Trophoblast cell (in vitro differentiated cells and primary cell): Measurements from ENCODE around the gene THSD4.

Experiments
- DNase-seq, 2 donors: peaks; one replicate each; pipeline ENCODE4 v3.0.0-alpha.2; 2016
- H2AFZ ChIP-seq: 2 replicates; pipeline ENCODE4 v1.6.1; 2013; ENCODE audit warnings: low read length, moderate library complexity, mild to moderate bottlenecking; ENCODE audit not compliant: insufficient read depth, poor library complexity
- H2AK5ac ChIP-seq: 2 replicates; pipeline ENCODE4 v1.6.1; 2013; ENCODE audit warnings: mild to moderate bottlenecking, low read length
- H2BK120ac ChIP-seq: 2 replicates; pipeline ENCODE4 v1.6.1; 2013; ENCODE audit warnings: low read length, mild to moderate bottlenecking, moderate library complexity; ENCODE audit not compliant: insufficient read depth, poor library complexity
- H2BK12ac ChIP-seq: 2 replicates; pipeline ENCODE4 v1.6.1; 2013; ENCODE audit warnings: mild to moderate bottlenecking, low read length, moderate library complexity
- H2BK5ac ChIP-seq: 2 replicates; pipeline ENCODE4 v1.6.1; 2013; ENCODE audit warnings: low read length, low read depth, moderate library complexity, mild to moderate bottlenecking; ENCODE audit not compliant: poor library complexity
- H3K14ac ChIP-seq: 2 replicates; pipeline ENCODE4 v1.6.1; 2013; ENCODE audit warnings: mild to moderate bottlenecking, low read length
- H3K18ac ChIP-seq: 2 replicates; pipeline ENCODE4 v1.6.1; 2013; ENCODE audit warnings: mild to moderate bottlenecking, low read length
- H3K23ac ChIP-seq: 2 replicates; pipeline ENCODE4 v1.6.1; 2013; ENCODE audit warnings: low read length
- H3K27ac ChIP-seq: 2 replicates; pipeline ENCODE4 v1.5.1; 2013; ENCODE audit warnings: low read depth, mild to moderate bottlenecking, inconsistent platforms, low read length, moderate library complexity
- H3K27me3 ChIP-seq: 2 replicates; pipeline ENCODE4 v1.6.1; 2013; ENCODE audit warnings: inconsistent platforms, mild to moderate bottlenecking, low read length, moderate library complexity; ENCODE audit not compliant: insufficient read depth
- H3K36me3 ChIP-seq, 2 experiments: 1 replicate in 1 of 2; 2 replicates in 1 of 2; pipeline ENCODE4 v1.6.1; 2013; ENCODE audit warnings: low read length in 2 of 2, mild to moderate bottlenecking in 2 of 2, moderate library complexity in 1 of 2; ENCODE audit not compliant: insufficient read depth in 2 of 2, control insufficient read depth in 1 of 2
- H3K4ac ChIP-seq: 2 replicates; pipeline ENCODE4 v1.6.1; 2013; ENCODE audit warnings: low read depth, mild to moderate bottlenecking, low read length, moderate library complexity
- H3K4me1 ChIP-seq, 2 experiments: 1 replicate in 1 of 2; 2 replicates in 1 of 2; pipeline ENCODE4 v1.6.1; 2013; ENCODE audit warnings: low read length in 2 of 2, mild to moderate bottlenecking in 2 of 2, moderate library complexity in 1 of 2; ENCODE audit not compliant: insufficient read depth in 2 of 2, control insufficient read depth in 1 of 2
- H3K4me2 ChIP-seq: 2 replicates; pipeline ENCODE4 v1.6.1; 2013; ENCODE audit warnings: inconsistent platforms, mild to moderate bottlenecking, low read length, moderate library complexity
- H3K4me3 ChIP-seq: 2 replicates; pipeline ENCODE4 v1.5.1; 2013; ENCODE audit warnings: mild to moderate bottlenecking, low read depth, low read length, inconsistent platforms
- H3K79me1 ChIP-seq: one replicate; pipeline ENCODE4 v1.6.1; 2013; ENCODE audit warnings: low read length
- H3K79me2 ChIP-seq: 2 replicates; pipeline ENCODE4 v1.6.1; 2013; ENCODE audit warnings: low read length, mild to moderate bottlenecking; ENCODE audit not compliant: control insufficient read depth, insufficient read depth, poor library complexity
- H3K9ac ChIP-seq: 2 replicates; pipeline ENCODE4 v1.6.1; 2013; ENCODE audit warnings: mild to moderate bottlenecking, low read length
- H3K9me3 ChIP-seq: 2 replicates; pipeline ENCODE4 v1.6.1; 2013; ENCODE audit warnings: low read depth, mild to moderate bottlenecking, control low read depth, inconsistent platforms, low read length; ENCODE audit not compliant: insufficient read depth
- H4K12ac ChIP-seq: 2 replicates; pipeline ENCODE4 v1.6.1; 2013; ENCODE audit warnings: low read depth, mild to moderate bottlenecking, low read length, moderate library complexity
- H4K8ac ChIP-seq: 2 replicates; pipeline ENCODE4 v1.6.1; 2013; ENCODE audit warnings: low read depth, mild to moderate bottlenecking, low read length, moderate library complexity
- H4K91ac ChIP-seq: one replicate; pipeline ENCODE4 v1.6.1; 2013; ENCODE audit warnings: low read depth, mild to moderate bottlenecking, low read length, moderate library complexity
- WGBS: extraction: QIAGEN DNeasy Blood & Tissue Kit; methylation state at CpG from one replicate; pipeline ENCODE4 v1.1.7; 2013; ENCODE audit warnings: missing lambda C conversion rate; ENCODE audit not compliant: insufficient read length, insufficient coverage; ENCODE audit errors: extremely low coverage; 5-methylcytosine and 5-hydroxymethylcytosine counted together

Gene THSD4

GRCh38 chr15:71820127-71820526 is 704.9 kb downstream of the THSD4 start:
- Histone ChIP-seq H4K8ac (no peak overlapping the region), H3K4ac (no peak overlapping the region), H3K18ac (no peak overlapping the region), H3K4me2 (no peak overlapping the region), H2AK5ac (no peak overlapping the region), H3K36me3 (peaks cover 0 to 3% of the 10 kb centered on the region in 2 experiments), H2BK120ac (no peak overlapping the region), H3K4me1 (no peaks in the 10 kb centered on the region), H2BK5ac (no peak overlapping the region), H3K9ac (no peak overlapping the region), H3K27me3 (no peaks in the 10 kb centered on the region), H2AFZ (no peak overlapping the region), H3K4me3 (no peak overlapping the region), H3K79me1 (no peaks in the 10 kb centered on the region), H4K91ac (no peak overlapping the region), H3K14ac (no peak overlapping the region), H2BK12ac (no peak overlapping the region), H3K79me2 (no peaks in the 10 kb centered on the region), H3K23ac (no peak overlapping the region), H3K9me3 (peaks cover 2% of the 10 kb centered on the region), H3K27ac (no peak overlapping the region), H4K12ac (no peak overlapping the region)
- WGBS: no CpG with 5 or more reads among the region's 1 CpG
- DNase-seq: no peak

GRCh38 chr15:71821547-71822129 is 706.4 kb downstream of the THSD4 start:
- Histone ChIP-seq H2BK5ac (no peak overlapping the region), H3K23ac (no peak overlapping the region), H2BK12ac (no peak overlapping the region), H2BK120ac (no peak overlapping the region), H3K14ac (no peak overlapping the region), H3K36me3 (peaks cover 4 to 7% of the 10 kb centered on the region in 2 experiments), H2AK5ac (no peak overlapping the region), H3K9me3 (peaks cover 2% of the 10 kb centered on the region), H3K79me2 (no peaks in the 10 kb centered on the region), H3K79me1 (no peaks in the 10 kb centered on the region), H3K4me1 (no peaks in the 10 kb centered on the region), H4K91ac (no peak overlapping the region), H4K12ac (no peak overlapping the region), H3K9ac (no peak overlapping the region), H3K18ac (no peak overlapping the region), H3K4me3 (no peak overlapping the region), H3K4me2 (no peak overlapping the region), H2AFZ (no peak overlapping the region), H3K27me3 (no peaks in the 10 kb centered on the region), H3K27ac (no peak overlapping the region), H4K8ac (no peak overlapping the region), H3K4ac (no peak overlapping the region)
- WGBS: no CpG with 5 or more reads among the region's 5 CpGs
- DNase-seq: no peak

- no peak overlapping the region for H4K12ac ChIP-seq
- no peaks in the 10 kb centered on the region for H3K9me3 ChIP-seq
- H2BK5ac ChIP-seq: no peak overlapping the region
- no peaks in the 10 kb centered on the region for H3K79me1 ChIP-seq
- H3K4me3 ChIP-seq: no peak overlapping the region
- H2BK120ac ChIP-seq: no peak overlapping the region
- H2AK5ac ChIP-seq: no peak overlapping the region
- no peaks in the 10 kb centered on the region for H3K4me1 ChIP-seq
- DNase-seq: no peak
- H2BK12ac ChIP-seq: no peak overlapping the region
- no peaks in the 10 kb centered on the region for H3K79me2 ChIP-seq
- no peak overlapping the region for H3K4ac ChIP-seq
- H3K18ac ChIP-seq: no peak overlapping the region
- no peaks in the 10 kb centered on the region for H3K27me3 ChIP-seq
- H3K9ac ChIP-seq: no peak overlapping the region
- H2AFZ ChIP-seq: no peak overlapping the region
- no peak overlapping the region for H4K8ac ChIP-seq
- no CpG with 5 or more reads among the region's 3 CpGs for WGBS
- no peak overlapping the region for H3K4me2 ChIP-seq
- no peak overlapping the region for H3K27ac ChIP-seq
- H4K91ac ChIP-seq: no peak overlapping the region
- no peak overlapping the region for H3K23ac ChIP-seq
- H3K36me3 ChIP-seq: peaks cover 4 to 10% of the 10 kb centered on the region in 2 experiments
- H3K14ac ChIP-seq: no peak overlapping the region
Measured at GRCh38 chr15:71822890-71823630, 707.8 kb downstream of the THSD4 start.

- Histone ChIP-seq H3K4me3 (no peak overlapping the region), H2BK120ac (no peak overlapping the region), H3K79me2 (no peaks in the 10 kb centered on the region), H2BK12ac (no peak overlapping the region), H3K27ac (no peak overlapping the region), H4K8ac (no peak overlapping the region), H4K12ac (no peak overlapping the region), H3K4ac (no peak overlapping the region), H2BK5ac (no peak overlapping the region), H3K23ac (no peak overlapping the region), H3K9me3 (no peaks in the 10 kb centered on the region), H3K79me1 (no peaks in the 10 kb centered on the region), H3K36me3 (peaks cover 4 to 10% of the 10 kb centered on the region in 2 experiments), H3K18ac (no peak overlapping the region), H3K4me2 (no peak overlapping the region), H3K27me3 (no peaks in the 10 kb centered on the region), H2AK5ac (no peak overlapping the region), H3K14ac (no peak overlapping the region), H3K4me1 (no peaks in the 10 kb centered on the region), H3K9ac (no peak overlapping the region), H4K91ac (no peak overlapping the region), H2AFZ (no peak overlapping the region)
- no CpG with 5 or more reads among the region's 3 CpGs for WGBS
- no peak for DNase-seq
Measured at GRCh38 chr15:71823801-71824200, 708.5 kb downstream of the THSD4 start.
